Breast epithelium (tissue), 3 donors: Measurements from ENCODE around the gene IPO9.

Experiments used
- POLR2A ChIP-seq: fragments of 450-650 bp; IDR thresholded peaks from one replicate; pipeline ENCODE4 v1.6.1; 2016; ENCODE audit warnings: antibody characterized with exemption, mild to moderate bottlenecking, moderate library complexity
- POLR2AphosphoS5 ChIP-seq, 3 donors: sonication (generic); formaldehyde crosslinking; IDR thresholded peaks; one replicate each; pipeline ENCODE4 v1.6.1; 2017; ENCODE audit warnings: antibody characterized with exemption in 3 of 3
- TF ChIP-seq, protein P1 (sequence below), 3 donors: fragments of 450-650 bp; IDR thresholded peaks; one replicate each; pipeline ENCODE4 v1.5.1; 2016 to 2017; ENCODE audit warnings: antibody characterized with exemption in 3 of 3, mild to moderate bottlenecking in 3 of 3, moderate library complexity in 3 of 3

GRCh38 chr1:201880928-201881571 is 52.1 kb downstream of the IPO9 start:
- TF ChIP-seq POLR2A, result no peak
- TF ChIP-seq, protein P1, sequence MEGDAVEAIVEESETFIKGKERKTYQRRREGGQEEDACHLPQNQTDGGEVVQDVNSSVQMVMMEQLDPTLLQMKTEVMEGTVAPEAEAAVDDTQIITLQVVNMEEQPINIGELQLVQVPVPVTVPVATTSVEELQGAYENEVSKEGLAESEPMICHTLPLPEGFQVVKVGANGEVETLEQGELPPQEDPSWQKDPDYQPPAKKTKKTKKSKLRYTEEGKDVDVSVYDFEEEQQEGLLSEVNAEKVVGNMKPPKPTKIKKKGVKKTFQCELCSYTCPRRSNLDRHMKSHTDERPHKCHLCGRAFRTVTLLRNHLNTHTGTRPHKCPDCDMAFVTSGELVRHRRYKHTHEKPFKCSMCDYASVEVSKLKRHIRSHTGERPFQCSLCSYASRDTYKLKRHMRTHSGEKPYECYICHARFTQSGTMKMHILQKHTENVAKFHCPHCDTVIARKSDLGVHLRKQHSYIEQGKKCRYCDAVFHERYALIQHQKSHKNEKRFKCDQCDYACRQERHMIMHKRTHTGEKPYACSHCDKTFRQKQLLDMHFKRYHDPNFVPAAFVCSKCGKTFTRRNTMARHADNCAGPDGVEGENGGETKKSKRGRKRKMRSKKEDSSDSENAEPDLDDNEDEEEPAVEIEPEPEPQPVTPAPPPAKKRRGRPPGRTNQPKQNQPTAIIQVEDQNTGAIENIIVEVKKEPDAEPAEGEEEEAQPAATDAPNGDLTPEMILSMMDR (IDR thresholded peaks at IDR 0.05), result no peak
- no peak for TF ChIP-seq POLR2AphosphoS5 (IDR thresholded peaks at IDR 0.05)
